ENCODE results near the gene E2F6. TPM values are rescaled to one million over a fixed set of nuclear protein-coding genes. Genes with fewer than 3 reads are reported as not detected.

E2F6 gene
- total and polyA plus RNA-seq, 2 of the 13 experiments (the other 11 are each of a cell fraction or from before 2014, with no cell fraction given): 27.3 to 36.0 TPM

DNA sequence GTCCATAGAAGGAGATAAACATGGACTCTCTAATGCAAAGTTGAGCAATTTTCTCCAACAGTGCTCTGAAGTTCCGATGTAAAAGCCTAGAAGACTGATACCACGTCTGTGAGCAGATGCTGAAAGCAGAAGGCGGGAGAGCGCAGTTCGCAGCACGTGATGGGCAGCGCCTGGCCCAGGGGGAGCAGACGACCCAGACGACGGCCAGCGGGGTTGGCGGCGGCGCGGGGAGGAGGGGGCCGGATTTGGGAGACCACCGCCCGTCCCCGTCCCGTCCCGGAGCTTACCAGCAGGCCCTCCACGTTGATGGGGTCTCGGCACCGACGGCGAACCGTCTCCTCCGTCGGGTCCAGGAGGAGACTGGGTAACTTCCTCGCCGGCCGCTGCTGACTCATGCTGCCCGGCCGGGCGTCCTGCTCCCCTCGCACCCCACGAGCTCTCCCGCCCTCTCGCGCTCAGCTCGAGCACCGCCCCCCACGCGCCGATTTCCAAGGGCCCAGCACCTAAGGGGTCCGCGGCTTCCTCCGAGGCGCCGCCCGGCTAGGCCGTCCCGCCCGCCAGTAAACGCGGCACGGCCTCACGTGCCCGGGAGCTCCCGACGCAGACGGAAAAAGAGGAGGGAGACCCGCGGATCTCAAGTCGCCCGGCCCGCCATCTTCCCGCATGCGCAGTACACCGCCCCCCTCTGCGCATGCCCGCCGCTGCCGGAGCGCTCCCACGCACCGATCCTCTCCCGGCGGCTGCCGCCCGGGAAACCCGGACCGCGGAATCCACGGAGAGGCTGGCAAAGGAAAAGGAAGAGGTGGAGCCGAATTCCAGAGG lies at the start of gene E2F6 (continued):
- TF ChIP-seq AKNA (CRISPR knock-in tag; IDR thresholded peaks at IDR 0.05; ENCODE audit: borderline replicate concordance) (peak; percentile 95; the same call in 1 of the 2 replicates), MTF2 (CRISPR knock-in tag; IDR thresholded peaks at IDR 0.05; ENCODE audit: borderline replicate concordance) (peak; percentile 95), MAF1 (CRISPR knock-in tag; IDR thresholded peaks at IDR 0.05; ENCODE audit: borderline replicate concordance) (peak; percentile 85; the same call in 1 of the 2 replicates), TOE1 (CRISPR knock-in tag; IDR thresholded peaks at IDR 0.05) (peak; percentile 98), ZNF207 (IDR thresholded peaks at IDR 0.05; ENCODE audit: borderline replicate concordance) (no peak), TBX2 (CRISPR knock-in tag; IDR thresholded peaks at IDR 0.05; ENCODE audit: borderline replicate concordance) (peak; percentile 97), GABPA (IDR thresholded peaks at IDR 0.05; ENCODE audit: low read depth, low read length) (peak; percentile 55), GABPA (CRISPR knock-in tag; IDR thresholded peaks at IDR 0.05; ENCODE audit: low read depth) (peak; percentile 83), ZNF160 (CRISPR knock-in tag; IDR thresholded peaks at IDR 0.05) (peak; percentile 90), ZNF260 (CRISPR knock-in tag; IDR thresholded peaks at IDR 0.05; ENCODE audit: borderline replicate concordance, low read depth) (peak; percentile 95), ZNF224 (CRISPR knock-in tag; IDR thresholded peaks at IDR 0.05) (peak; percentile 99; the same call in 1 of the 2 replicates), RCOR2 (CRISPR knock-in tag; IDR thresholded peaks at IDR 0.05) (peak; percentile 72; the same call in 1 of the 2 replicates), ERF (CRISPR knock-in tag; IDR thresholded peaks at IDR 0.05) (peak; percentile 98)
- TF ChIP-seq, protein P1, sequence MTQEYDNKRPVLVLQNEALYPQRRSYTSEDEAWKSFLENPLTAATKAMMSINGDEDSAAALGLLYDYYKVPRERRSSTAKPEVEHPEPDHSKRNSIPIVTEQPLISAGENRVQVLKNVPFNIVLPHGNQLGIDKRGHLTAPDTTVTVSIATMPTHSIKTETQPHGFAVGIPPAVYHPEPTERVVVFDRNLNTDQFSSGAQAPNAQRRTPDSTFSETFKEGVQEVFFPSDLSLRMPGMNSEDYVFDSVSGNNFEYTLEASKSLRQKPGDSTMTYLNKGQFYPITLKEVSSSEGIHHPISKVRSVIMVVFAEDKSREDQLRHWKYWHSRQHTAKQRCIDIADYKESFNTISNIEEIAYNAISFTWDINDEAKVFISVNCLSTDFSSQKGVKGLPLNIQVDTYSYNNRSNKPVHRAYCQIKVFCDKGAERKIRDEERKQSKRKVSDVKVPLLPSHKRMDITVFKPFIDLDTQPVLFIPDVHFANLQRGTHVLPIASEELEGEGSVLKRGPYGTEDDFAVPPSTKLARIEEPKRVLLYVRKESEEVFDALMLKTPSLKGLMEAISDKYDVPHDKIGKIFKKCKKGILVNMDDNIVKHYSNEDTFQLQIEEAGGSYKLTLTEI (CRISPR knock-in tag; conservative IDR thresholded peaks at IDR 0.05): no peak; the same call in 1 of the 2 replicates
- TF ChIP-seq, protein P2, sequence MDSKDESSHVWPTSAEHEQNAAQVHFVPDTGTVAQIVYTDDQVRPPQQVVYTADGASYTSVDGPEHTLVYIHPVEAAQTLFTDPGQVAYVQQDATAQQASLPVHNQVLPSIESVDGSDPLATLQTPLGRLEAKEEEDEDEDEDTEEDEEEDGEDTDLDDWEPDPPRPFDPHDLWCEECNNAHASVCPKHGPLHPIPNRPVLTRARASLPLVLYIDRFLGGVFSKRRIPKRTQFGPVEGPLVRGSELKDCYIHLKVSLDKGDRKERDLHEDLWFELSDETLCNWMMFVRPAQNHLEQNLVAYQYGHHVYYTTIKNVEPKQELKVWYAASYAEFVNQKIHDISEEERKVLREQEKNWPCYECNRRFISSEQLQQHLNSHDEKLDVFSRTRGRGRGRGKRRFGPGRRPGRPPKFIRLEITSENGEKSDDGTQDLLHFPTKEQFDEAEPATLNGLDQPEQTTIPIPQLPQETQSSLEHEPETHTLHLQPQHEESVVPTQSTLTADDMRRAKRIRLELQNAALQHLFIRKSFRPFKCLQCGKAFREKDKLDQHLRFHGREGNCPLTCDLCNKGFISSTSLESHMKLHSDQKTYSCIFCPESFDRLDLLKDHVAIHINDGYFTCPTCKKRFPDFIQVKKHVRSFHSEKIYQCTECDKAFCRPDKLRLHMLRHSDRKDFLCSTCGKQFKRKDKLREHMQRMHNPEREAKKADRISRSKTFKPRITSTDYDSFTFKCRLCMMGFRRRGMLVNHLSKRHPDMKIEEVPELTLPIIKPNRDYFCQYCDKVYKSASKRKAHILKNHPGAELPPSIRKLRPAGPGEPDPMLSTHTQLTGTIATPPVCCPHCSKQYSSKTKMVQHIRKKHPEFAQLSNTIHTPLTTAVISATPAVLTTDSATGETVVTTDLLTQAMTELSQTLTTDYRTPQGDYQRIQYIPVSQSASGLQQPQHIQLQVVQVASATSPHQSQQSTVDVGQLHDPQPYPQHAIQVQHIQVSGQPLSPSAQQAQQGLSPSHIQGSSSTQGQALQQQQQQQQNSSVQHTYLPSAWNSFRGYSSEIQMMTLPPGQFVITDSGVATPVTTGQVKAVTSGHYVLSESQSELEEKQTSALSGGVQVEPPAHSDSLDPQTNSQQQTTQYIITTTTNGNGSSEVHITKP (CRISPR knock-in tag; IDR thresholded peaks at IDR 0.05; ENCODE audit: low read depth): peak; percentile 82
- TF ChIP-seq, protein P3, sequence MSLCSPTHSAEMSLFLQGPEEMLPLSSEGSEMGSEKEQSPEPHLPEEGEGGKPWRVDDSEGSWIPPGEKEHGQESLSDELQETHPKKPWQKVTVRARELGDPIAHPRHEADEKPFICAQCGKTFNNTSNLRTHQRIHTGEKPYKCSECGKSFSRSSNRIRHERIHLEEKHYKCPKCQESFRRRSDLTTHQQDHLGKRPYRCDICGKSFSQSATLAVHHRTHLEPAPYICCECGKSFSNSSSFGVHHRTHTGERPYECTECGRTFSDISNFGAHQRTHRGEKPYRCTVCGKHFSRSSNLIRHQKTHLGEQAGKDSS (CRISPR knock-in tag; IDR thresholded peaks at IDR 0.05; ENCODE audit: borderline replicate concordance, low read depth): peak; percentile 47; the same call in 1 of the 2 replicates

All from HepG2 (cell line).